Measurements from ENCODE around the gene TFR2.

Gene TFR2

DNA sequence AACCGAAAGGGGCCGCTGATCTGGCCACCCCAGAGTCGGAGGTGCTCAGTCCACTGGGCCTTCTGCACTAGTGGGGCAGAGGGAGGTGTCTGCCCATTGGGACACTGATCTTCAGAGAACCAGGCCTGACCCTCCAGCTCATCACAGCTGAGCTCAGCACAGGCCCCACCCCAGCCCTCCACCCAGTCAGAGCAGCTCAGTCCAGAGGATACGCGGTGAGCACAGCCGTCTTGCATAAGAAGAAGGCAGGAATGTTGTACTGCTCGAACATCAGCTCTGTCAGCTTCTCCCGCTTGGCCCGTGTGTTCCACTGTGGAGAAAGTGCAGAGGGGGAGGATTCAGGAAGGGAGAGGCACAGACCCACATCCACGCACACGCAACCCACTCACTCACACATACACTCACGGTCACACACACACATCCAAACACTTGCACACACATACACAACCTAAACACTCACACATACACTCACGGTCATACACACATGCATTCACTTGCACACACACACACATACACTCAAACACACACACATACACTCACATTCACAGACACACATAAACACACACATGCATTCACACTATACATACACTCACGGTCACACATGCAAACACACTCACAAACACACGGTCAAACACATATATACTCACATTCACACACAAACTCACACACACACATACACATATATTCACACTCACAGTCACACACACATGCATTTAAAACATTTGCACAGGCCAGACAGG, 8.6 kb upstream of the TFR2 start:
- no peak for DNase-seq

DNA sequence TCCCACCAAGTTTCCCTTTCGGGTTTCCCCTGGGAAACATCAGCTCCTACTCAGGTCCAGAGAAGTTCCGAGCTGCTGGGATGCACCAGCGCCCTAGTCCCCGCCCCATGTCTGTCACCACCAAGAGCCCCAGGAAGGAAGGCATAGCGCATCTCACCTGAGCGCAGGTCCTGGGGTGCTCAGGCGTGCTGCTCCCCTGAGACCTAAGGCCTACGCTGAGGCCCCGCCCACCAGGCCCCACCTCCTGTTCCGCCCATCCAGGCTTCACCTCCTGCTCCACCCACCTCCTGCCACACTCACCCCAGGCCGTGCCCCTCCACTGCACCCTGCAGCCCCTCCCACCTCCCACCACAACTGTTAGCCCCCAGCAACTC, 1.2 kb upstream of the TFR2 start:
- peak; percentile 61 for DNase-seq

DNA sequence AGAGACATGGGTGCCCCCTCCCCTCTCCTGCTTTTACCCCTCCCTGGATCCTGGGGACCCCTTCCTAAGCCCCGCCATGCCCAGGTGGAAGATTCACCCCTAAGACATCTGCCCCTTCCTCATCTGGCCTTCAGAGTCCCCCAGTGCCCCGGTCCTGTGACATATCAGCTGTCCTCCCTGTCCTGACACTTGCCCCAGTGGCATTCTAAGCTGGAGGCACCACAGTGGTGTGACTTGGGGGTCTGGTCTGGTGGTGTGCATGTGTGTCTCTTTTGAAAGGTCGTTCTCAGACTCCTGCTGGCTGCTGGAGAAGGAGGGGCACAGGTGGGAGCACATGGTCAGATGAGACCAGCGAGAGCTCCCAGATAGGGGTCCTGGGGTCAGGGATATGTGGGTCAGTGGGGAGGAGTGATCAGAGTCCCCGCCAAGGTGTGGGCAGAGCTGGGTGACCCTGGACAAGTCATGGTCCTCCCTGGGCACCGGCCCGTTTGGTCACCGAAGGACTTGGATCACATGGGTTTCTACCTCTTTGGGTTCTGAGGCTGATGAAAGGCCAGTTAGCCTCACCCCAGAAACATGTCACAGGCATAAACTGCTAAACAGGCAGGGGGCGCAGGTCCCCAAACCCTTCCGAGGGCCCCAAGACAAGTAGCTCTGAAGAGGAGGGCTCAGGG, 645 bp upstream of the TFR2 start:
- DNase-seq = no peak

DNA sequence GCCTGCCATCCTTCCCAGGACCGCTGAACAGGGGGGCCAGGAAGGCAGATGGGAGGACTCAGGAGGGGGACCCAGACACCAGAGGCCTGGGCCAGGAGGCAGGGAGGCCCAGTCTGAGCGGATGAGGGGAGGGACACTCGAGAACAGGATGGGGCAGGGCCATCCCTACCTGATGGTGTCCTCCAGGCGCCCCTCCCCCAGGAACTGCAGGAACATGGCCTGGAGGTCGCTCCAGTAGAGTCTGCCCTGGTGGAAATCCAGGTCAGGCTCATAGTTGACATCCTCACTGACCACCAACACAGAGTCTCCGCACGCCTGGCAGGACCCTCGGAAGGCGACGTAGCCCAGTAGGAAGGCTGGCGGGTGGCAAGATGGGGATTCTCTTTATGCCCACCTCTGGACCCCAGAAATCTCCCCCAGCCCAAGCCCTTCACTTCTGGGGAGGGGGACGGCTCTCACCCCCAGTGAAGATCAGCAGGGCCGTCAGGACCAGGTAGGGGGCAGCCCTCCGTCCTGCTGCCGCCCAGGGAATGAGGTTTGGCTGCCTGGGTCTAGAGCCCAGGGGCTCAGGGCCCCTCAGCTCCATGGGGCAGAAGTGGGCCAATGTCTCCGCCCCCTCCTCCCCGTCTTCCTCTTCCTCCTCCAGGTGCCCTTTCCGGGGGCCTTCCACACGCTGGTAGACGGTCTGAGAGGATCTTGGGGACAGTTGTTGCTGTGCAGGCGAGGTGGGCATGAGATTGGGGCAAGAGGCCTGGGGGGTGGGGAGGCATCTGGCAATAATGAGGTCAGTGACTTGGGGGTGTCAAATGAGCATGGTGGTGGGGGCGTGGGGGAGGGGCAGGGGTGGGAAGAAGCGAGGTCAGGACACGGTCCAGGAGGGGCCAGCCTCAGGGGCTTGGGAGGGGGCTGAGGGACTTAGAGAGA, 573 bp downstream of the TFR2 start:
- DNase-seq = no peak

DNA sequence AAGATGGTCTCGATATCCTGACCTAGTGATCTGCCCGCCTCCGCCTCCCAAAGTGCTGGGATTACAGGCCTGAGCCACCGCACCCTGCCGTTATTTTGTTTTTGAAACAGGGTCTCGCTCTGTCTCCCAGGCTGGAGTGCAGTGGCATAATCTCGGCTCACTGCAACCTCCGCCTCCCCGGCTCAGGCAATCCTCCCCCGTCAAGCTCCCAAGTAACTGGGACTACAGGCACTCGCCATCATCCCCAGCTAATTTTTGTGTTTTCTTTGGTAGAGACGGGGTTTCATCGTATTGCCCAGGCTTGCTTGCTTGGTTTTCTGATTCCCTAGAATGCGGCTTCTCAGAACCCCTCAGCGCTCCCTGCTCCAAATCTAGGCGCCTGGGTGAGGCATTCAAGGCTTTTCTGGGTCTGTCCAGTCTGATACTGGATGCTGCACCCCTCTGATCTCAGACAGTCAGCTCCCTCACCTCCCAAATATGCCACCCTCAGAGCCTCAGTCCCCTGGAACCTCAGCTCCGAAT, 1.3 kb downstream of the TFR2 start:
- no peak for DNase-seq

DNA sequence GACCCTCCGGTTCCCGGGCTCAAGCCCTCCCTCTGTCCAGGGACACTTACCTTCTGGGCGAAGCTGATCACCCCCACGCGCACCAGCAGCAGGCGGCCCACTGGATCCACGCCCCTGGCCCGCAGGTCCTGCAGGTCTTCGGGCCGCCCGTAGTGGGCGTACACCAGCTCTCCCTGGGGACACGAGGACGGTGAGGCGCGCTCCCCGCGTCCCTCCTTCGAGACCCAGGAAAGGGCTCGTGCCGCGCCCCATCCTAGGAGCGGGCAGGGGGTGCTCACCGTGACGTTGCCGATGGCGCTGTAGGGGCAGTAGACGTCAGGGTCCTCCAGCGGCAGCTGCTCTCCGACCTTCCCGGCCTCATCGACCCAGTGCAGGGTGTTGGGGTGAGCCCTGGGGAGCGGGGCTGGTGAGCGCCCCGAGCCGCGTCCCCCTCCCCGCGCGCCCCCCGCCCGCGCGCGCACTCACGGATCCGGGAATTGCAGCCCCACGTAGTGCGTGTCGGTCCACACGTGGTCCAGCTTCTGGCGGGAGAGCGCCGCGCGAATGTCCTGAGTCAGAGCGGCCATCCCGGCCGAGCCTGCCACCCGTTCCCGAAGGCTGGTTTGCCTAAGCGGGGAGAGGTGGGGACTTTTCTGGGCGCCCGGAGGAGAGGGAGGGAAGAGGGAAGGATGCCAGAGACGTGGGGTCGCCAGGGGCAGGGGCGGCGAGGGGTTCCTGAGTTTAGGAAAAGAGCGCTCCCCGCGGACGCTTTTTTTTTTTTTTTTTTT, 8.2 kb downstream of the TFR2 start:
- DNase-seq = peak; percentile 61

DNA sequence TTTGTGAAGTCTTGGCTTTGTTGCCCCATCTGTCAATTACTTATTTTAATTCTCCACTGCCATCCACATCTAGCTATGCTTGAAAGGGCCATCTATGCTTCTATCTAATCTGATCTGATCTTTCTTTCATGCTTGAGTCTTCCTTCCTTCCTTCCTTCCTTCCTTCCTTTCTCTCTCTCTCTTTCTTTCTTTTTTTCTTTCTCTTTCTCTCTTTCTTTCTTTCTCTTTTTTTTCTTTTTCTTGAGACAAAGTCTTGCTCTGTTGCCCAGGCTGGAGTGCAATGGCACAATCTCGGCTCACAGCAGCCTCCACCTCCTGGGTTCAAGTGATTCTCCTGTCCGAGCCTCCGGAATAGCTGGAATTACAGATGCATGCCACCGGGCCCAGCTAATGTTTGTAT, 11.3 kb downstream of the TFR2 start:
- no peak for DNase-seq

DNA sequence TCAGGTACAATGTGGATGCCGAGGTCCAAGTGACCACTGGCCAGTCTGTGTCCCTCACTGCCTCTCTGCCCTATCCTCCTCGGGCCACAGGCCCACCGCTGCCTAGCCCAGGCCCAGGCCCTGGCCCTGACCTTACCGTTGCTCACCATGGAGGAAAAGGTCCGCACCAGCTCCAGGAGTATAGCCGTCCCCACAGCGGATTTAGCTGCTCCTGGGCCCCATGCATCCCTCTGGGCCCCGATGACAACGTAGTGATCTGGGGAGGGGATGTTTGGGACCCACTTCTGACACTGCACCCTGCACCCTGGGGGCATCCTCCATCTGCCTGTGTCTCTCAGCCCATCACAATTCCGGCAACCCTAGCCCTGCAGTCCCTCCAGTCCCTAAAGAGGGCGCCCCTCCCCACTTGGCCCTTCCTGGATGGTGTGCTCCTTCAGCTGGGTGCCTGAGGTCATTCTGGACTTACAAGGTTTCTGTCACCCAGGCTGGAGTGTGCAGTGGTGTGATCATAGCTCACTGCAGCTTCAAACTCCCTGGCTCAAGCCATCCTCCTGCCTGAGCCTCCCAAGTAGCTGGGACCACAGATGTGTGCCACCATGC, 12.1 kb downstream of the TFR2 start:
- no peak for DNase-seq

DNA sequence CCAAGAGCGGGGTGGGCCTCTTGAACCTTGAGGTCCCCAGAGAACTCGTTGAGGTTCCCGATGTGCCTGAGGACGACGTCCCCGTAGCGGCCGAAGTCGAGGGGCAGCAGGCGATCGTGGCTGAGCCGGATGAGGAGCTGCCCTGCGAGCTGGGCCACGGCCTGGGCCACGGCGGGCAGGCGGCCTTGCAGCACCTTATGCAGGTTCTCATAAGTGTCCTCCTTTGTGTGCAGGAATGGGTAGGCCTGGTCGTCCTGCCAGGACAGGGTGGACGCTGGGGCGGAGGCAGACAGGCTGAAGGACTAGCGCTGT, 14.2 kb downstream of the TFR2 start:
- no peak for DNase-seq

DNA sequence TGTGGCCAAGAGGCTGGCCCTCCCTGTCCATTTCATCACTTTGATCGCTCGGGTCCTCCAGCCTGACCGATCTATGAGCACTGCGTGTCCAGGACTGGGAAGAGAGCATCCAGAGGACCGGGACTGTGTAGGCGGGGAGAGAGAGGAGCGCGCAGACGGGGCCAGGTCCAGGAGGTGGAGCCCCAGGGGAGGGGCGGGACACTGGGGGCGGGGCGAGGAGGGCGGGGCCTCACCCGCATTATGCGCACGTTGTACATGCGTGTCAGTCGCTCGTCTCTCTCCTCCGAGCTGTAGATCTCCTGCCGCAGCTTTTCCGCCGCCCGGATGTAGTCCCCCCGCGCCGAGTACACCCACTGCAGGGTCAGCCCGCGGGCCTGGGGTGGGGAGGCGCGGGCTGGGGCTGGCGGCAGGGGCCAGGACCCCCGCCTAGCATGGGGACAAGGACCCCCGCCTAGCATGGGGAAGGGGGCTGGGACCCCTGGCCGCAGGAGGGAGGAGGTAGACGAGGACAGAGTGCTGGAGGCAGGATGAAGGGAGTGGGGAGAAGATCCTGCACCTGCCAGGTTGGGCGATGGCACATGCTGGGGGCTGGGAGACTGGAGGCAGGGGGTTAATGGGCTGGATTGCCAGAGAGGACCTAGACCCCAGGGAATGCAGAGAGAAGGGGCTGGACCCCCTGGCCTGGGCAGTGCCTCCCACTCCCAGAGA, 14.7 kb downstream of the TFR2 start:
- peak; percentile 91 for DNase-seq

DNA sequence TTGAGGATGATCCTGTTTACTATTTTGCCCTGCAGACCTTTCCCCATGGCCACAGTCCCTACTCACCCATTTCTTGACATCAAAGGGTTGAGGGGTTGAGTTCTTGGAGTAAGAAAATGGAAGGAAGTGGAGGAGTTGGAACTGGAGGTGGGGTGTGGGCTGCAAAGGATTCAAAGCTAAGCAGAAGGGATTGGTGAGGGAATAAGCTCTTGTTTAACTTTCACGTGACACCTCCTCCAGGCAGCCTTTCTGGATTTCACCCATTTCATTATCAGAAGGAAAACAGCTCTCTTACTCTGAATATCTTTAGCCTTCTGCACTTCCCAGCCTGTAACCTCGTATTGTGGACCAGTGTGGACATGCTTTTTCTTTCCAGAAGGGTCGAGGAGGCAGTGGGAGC, 15.3 kb downstream of the TFR2 start:
- no peak for DNase-seq

DNA sequence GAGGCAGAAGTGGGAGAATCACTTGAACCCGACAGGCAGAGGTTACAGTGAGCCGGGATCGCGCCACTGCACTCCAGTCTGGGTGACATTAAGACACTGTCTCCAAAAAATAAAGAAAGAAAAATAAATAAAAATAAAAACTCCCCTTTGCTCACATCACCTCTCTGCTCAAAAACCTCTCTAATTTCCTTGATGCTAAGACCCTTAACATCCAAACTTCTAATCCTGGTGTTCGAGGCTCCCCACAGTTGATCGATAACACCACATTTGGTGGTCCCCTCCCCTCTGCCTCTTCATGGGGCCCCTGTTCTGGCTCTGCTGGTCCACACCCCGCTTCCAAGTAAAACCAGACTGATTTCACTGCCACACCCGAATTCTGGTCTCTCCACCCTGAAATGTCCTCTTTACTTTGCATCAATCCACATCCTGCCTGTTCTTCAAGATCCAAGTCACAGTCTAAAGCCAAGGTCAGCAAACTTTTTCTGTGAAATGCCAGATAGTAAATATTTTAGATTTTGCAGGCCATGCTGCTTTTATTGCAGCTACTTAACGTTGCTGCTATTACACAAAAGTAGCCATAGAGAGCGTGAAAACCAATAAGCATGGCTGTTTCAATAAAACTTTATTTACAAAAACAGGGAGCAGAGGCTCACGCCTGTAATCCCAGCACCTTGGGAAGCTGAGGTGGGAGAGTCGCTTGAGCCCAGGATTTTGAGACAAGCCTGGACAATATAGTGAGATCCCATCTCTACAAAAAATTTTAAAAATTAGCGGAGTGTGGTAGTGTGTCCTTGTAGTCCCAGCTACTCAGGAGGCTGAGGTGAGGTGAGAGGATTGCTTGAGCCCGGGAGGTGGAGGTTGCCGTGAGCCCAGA, 17.2 kb downstream of the TFR2 start:
- DNase-seq = no peak

DNA sequence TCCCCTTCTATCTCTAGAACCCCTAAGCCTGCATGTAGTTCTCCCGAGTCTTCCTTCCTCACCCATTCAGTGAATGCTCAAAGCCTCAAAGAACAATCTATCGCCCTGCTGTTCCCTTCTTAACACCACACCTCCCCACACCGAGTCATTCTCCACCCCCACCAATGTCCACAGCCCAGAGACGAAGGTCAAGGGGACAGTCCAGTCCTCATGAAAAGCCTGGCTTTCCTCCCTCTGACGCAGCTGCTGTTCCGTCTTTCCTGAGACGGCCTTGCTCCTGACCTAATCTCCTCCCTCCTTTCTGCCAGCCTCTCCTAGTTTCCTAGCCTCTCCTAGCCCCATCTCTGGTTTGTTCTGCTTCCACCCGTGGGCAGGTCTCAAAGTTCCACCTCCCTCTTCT, 19.8 kb downstream of the TFR2 start:
- no peak for DNase-seq

DNA sequence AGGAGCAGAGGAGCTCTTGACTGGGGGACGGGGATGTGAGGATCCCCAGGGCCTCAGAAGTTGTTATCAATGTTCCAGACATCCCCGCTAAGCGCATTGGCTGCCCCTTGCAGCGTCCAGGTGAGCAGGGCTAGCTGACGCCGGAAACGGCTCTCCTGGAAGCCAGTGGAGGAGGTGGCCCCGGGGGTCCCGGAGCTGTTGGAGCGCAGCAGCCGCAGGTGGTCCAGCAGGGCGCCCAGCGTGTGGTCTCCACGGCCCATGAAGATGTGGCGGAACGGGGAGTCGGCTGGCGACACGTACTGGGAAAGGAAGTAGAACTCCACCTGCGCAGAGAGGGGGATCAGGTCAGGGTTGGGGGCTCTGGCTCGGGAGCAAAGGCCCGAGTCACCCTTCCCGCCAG, 20.5 kb downstream of the TFR2 start:
- DNase-seq = no peak

DNA sequence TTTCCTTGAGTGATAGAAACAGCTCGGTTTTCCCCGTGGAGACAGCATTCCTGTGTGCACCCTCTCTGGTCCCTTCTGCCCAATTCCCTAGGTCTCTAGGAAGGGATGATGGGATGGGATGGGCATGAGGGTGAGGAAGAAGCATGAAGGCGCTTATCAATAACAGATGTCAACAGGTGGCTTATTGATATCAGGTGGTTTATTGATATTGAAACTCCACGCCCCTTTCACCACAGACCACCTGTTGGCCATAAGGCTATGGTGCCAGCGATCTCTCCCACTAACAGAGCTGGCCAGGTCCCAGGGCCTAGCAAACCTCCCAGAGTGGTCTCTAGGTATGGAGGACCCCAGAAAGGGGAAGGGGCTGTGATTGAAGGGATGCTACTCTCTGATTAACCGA, 21.1 kb downstream of the TFR2 start:
- no peak for DNase-seq

DNA sequence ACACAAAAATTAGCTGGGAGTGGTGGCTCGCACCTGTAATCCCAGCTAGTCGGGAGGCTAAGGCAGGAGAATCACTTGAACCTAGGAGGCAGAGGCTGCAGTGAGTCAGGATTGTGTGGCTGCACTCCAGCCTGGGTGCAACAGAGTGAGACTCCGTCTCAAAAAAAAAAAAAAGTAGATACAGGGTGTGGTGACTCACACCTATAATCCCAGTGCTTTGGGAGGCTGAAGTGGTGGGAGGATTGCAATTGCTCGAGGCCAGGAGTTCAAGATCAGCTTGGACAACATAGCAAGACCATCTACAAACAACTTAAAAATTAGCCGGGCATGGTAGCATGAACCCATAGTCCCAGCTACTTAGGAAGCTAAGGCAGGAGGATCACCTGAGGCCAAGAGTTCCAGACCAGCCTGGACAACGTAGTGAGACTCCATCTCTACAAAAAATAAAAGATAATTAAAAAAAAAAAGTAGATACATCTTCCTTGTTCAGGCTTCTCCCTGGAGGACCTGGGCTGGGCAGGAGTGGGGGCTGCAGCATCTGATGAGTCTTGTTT, 27.0 kb downstream of the TFR2 start:
- no peak for DNase-seq

DNA sequence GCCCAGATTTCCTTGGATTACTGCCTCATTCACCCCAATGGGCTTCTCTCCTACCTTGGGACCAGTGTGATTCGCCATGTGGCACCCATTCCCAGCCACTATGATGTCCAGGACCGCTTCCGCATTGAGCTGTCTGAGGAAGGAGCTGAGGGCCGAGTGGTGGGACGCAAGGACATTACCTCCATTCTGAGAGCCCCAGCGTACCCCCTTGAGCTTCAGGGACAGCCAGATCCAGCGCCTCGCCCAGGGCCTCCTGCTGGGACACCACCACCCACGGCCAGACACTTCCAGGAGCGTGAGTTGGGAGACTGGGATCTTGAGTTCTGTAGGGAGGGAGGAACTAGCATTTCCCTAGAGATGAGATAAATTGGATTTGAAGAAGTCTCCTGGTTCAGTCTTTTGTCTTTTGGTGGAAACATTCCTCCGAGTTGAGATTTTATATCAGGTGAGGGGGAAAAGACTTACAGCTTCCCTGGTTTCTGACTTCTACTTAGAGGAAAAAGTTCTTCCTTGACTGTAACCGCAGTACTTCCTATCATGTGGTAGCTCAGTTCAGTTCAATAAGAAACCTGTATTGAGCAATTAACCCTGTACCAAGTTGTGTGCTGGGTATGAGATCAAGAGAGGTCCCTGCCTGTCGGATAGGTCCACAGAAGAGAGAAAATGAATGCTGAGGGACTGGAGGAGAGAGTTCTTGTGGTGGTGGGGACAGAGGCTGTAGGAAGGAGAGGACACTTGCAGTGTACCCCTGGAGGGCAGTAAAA, 27.8 kb downstream of the TFR2 start:
- DNase-seq = no peak

DNA sequence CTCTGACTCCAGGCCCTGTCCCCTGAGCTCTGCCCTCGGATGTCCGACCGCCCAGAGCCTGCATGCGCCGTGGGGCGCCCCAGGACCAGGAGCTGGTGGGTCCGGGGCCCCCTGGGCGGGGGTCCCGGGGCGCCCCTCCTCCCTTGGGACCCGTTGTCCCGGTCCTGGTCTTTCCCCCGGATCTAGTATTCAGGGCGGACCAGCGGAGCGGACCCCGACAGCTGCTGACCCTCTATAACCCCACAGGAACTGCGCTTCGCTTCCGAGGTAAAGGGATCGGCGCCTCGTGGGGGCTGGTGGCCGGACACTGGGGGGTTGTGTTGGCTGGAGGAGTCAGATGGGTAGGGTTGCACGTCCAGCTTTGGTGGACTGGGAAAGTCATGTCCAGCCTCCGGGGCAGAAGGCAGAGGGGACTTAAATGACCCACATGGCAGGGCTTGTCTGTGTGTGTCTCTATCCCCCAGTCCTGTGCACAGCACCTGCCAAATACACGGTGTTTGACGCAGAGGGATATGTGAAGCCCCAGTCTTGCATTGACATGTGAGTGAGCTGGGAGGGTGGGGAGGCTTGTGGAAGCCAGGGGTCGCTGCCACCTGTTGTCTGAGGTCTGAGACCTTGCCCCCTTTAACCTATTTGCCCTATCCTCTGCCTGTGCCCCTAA, 28.5 kb downstream of the TFR2 start:
- DNase-seq = no peak
